ENCODE data around the gene NRCAM. TPM values are rescaled to one million over a fixed set of nuclear protein-coding genes. Genes with fewer than 3 reads are reported as not detected.

Gene NRCAM
- total and polyA plus RNA-seq, 12 donors, result 0.08 to 1.3 (median 0.38) TPM

DNA sequence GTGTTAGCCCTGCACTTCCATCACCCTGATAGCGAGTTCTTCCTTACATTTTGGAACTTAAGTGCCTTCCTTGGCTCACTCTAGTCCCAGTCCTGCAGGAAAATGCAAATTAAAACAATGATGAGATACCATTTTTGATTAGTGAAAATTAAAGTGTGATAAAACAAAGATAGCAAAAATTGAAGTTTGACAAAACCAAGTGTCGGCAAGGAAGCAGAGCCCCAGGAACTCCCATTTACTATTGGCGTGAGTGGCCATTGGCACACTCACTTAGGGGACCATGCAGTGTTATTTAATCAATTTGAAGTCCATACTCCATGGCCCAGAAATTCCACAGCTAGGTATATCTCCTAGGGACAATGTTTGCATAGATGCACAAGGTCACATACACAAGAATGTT is 354.5 kb downstream of the NRCAM start:
- H3K4me3 ChIP-seq, result no peak overlapping the region
- H3K36me3 ChIP-seq, result no peaks in the 10 kb centered on the region
- no peak overlapping the region for H3K27ac ChIP-seq
- H3K27me3 ChIP-seq, result no peaks in the 10 kb centered on the region
- peaks cover 0 to 9% (median 0%) of the 10 kb centered on the region in 9 donors for H3K4me1 ChIP-seq
- H3K9me3 ChIP-seq, result no peaks in the 10 kb centered on the region
- DNase-seq, result no peak
- ATAC-seq, result no peak
- intact Hi-C loops (cut with DNase I), result loop anchor here in 1 of 10 donors (10.0 kb wide), 1 partner anchor 207 kb away; the partner anchor contains the start of gene DLD
- 98 to 100% methylated on average over 3 of the region's 3 CpGs for WGBS, 2 donors
- TF ChIP-seq, protein P1, sequence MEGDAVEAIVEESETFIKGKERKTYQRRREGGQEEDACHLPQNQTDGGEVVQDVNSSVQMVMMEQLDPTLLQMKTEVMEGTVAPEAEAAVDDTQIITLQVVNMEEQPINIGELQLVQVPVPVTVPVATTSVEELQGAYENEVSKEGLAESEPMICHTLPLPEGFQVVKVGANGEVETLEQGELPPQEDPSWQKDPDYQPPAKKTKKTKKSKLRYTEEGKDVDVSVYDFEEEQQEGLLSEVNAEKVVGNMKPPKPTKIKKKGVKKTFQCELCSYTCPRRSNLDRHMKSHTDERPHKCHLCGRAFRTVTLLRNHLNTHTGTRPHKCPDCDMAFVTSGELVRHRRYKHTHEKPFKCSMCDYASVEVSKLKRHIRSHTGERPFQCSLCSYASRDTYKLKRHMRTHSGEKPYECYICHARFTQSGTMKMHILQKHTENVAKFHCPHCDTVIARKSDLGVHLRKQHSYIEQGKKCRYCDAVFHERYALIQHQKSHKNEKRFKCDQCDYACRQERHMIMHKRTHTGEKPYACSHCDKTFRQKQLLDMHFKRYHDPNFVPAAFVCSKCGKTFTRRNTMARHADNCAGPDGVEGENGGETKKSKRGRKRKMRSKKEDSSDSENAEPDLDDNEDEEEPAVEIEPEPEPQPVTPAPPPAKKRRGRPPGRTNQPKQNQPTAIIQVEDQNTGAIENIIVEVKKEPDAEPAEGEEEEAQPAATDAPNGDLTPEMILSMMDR (IDR thresholded peaks at IDR 0.05), result no peak

GRCh38 chr7:108099713-108100112 is 356.5 kb downstream of the NRCAM start:
- intact Hi-C loops (cut with DNase I), result loop anchor here in 4 of 10 donors (5.0 to 10.0 kb wide), 3 partner anchors 95 to 205 kb away; partner anchors contain the start of genes LAMB1 (in 3 of the 4) and DLD (in 1 of the 4)
- ATAC-seq (peak in 2 of 8 donors; percentile 11 to 18), DNase-seq (no peak)
- WGBS, 2 donors, result 77 to 79% methylated on average over 1 of the region's 1 CpG
- TF ChIP-seq, protein P1 (IDR thresholded peaks at IDR 0.05), result no peak
- Histone ChIP-seq H3K27ac (no peak overlapping the region), H3K9me3 (no peaks in the 10 kb centered on the region), H3K36me3 (no peaks in the 10 kb centered on the region), H3K4me1 (peaks cover 0 to 23% (median 13%) of the 10 kb centered on the region in 9 donors), H3K4me3 (no peak overlapping the region), H3K27me3 (no peaks in the 10 kb centered on the region)

- Histone ChIP-seq H3K4me3 (no peak overlapping the region), H3K9me3 (no peaks in the 10 kb centered on the region), H3K27ac (no peak overlapping the region), H3K27me3 (no peaks in the 10 kb centered on the region), H3K36me3 (no peaks in the 10 kb centered on the region), H3K4me1 (peaks cover 0 to 35% (median 26%) of the 10 kb centered on the region in 9 donors)
- 76 to 79% methylated on average over 7 of the region's 7 CpGs for whole genome bisulfite sequencing, 2 donors
- TF ChIP-seq, protein P1 (IDR thresholded peaks at IDR 0.05), result peak; percentile 16 to 62 (median 42)
- no peak for ATAC-seq
- intact Hi-C loops (cut with DNase I), result loop anchor here in 3 of 10 donors (5.0 to 10.0 kb wide), 2 partner anchors 93 to 95 kb away; partner anchors contain the start of gene LAMB1 (in 3 of the 3)
- DNase-seq, result no peak
Measured at GRCh38 chr7:108097703-108098102, 358.5 kb downstream of the NRCAM start.

Other genes starting within 250 kb of the NRCAM start
- gene PNPLA8, start 69.7 kb upstream of the NRCAM start, total RNA-seq, result 10 to 100 TPM; 26.9 to 39.9 (median 36.1) TPM
- gene PNPLA8, start 69.7 kb upstream of the NRCAM start, polyA plus RNA-seq, result 10 to 100 TPM; 13.2 to 29.1 TPM
- 10 to 100 TPM; 24.2 to 32.9 (median 28.9) TPM for gene THAP5, start 113.3 kb upstream of the NRCAM start, total RNA-seq
- gene THAP5, start 113.3 kb upstream of the NRCAM start, polyA plus RNA-seq, result 1 to 10 TPM; 7.2 to 8.9 TPM
- gene DNAJB9, start 113.4 kb upstream of the NRCAM start, total RNA-seq, result 10 to 100 TPM; 33.9 to 57.1 (median 45.4) TPM
- 10 to 100 TPM; 10.1 to 59.1 TPM for gene DNAJB9, start 113.4 kb upstream of the NRCAM start, polyA plus RNA-seq